ENCODE results near the gene VWA8. TPM values are rescaled to one million over a fixed set of nuclear protein-coding genes. Genes with fewer than 3 reads are reported as not detected.
"Not testable (repeated sequence)": the region's sequence is repeated elsewhere in the genome, so short reads cannot be mapped to it uniquely, and the experiment has no call there.

The VWA8 gene
- polyA plus RNA-seq, 3 donors = 2.0 to 4.4 (median 3.4) TPM

DNA sequence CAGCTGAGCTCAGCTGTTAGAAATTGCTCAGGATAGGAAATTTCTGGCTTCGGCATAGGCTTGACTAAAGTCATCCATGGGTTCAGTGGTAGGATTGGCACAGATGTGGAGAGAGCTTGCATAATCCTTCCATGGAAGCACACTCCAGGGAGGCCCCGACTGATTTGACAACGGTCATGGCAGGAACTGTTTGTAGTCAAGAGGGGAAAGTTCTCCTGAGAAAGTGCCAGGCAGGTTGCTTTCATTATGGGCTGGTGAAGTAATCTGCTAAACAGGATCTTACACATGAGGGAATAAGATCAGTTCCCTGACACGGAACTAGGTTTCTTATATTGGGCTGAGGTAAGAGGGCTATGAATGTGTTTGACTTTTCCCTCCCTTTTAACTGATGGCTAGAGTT lies 383.5 kb downstream of the VWA8 start:
- H3K4me2 ChIP-seq (replicated peaks; ENCODE audit: extremely low read depth, low read length, poor library complexity, severe bottlenecking) = peak overlapping the region; percentile 40
- no peak for TF ChIP-seq CTCF (IDR thresholded peaks at IDR 0.05)
- peaks cover 0 to 7% (median 2%) of the 10 kb centered on the region in 7 donors for H3K9me3 Mint-ChIP-seq
- peaks cover 8 to 23% of the 10 kb centered on the region in 2 donors for H3K4me1 ChIP-seq (ENCODE audit: control insufficient read depth in 1 of 2, insufficient read depth in 2 of 2, low read length in 2 of 2)
- no peaks in the 10 kb centered on the region for H3K36me3 ChIP-seq (replicated peaks in 1 of 2; ENCODE audit: control insufficient read depth in 1 of 2, insufficient read depth in 2 of 2, low read length in 2 of 2)
- intact Hi-C loops (cut with micrococcal nuclease) = no loop called here
- no peaks in the 10 kb centered on the region for H3K79me2 ChIP-seq (ENCODE audit: insufficient read depth, low read length)
- no peak overlapping the region for H3K9ac ChIP-seq (ENCODE audit: insufficient read depth, low read length, poor library complexity, severe bottlenecking)
- peak overlapping the region in 1 of 2 donors; percentile 49 for H3K27ac ChIP-seq (ENCODE audit: low read depth in 1 of 2, low read length in 2 of 2)
- peak overlapping the region in 6 of 7 donors; percentile 19 to 69 (median 66) for H3K27ac Mint-ChIP-seq
- H3K36me3 Mint-ChIP-seq = peaks cover 19 to 30% of the 10 kb centered on the region in 2 donors
- H3K27me3 ChIP-seq (ENCODE audit: control insufficient read depth in 2 of 2, insufficient read depth in 2 of 2, low read length in 2 of 2) = no peaks in the 10 kb centered on the region
- peak overlapping the region in 2 of 3 experiments; percentile 24 to 33 for H3K4me3 ChIP-seq (replicated peaks in 1 of 3; ENCODE audit: low read depth in 2 of 3, low read length in 3 of 3)
- WGBS (ENCODE audit: insufficient coverage) = 15% methylated on average over 2 of the region's 4 CpGs
- peak overlapping the region; percentile 52 to 68 for H3K4me3 Mint-ChIP-seq
- H2AFZ ChIP-seq (ENCODE audit: insufficient read depth, low read depth, low read length, poor library complexity, severe bottlenecking) = no peak overlapping the region
- no peaks in the 10 kb centered on the region for H3K27me3 Mint-ChIP-seq (ENCODE audit: low read depth in 3 of 3)
- no peaks in the 10 kb centered on the region for H4K20me1 ChIP-seq (ENCODE audit: insufficient read depth, low read length)
- peaks cover 24% of the 10 kb centered on the region for H3K4me1 Mint-ChIP-seq
- no peaks in the 10 kb centered on the region for H3K9me3 ChIP-seq (replicated peaks in 1 of 2; ENCODE audit: control insufficient read depth in 1 of 2, insufficient read depth in 1 of 2, low read length in 2 of 2)
- peak; percentile 13 to 61 (median 18) for DNase-seq

DNA sequence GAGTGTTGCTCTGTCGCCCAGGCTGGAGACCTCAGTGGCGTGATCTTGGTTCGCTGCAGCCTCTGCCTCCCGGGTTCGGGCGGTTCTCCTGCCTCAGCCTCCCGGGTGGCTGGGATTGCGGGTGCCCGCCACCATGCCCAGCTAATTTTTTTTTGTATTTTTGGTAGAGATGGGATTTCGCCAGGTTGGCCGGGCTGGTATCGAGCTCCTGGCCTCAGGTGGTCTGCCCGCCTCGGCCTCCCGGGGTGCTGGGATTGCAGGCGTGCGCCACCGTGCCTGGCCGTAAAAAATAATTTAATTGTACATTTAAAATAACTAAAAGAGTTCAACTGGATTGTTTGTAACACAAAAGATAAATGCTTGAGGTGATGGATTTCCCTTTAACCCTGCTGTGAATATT lies 387.3 kb downstream of the VWA8 start:
- H3K4me3 Mint-ChIP-seq; DNase-seq; H3K27me3 Mint-ChIP-seq (ENCODE audit: low read depth in 3 of 3); H4K20me1 ChIP-seq (ENCODE audit: insufficient read depth, low read length); H2AFZ ChIP-seq (ENCODE audit: insufficient read depth, low read depth, low read length, poor library complexity, severe bottlenecking); H3K9me3 ChIP-seq (replicated peaks in 1 of 2; ENCODE audit: control insufficient read depth in 1 of 2, insufficient read depth in 1 of 2, low read length in 2 of 2); H3K27ac Mint-ChIP-seq; H3K9ac ChIP-seq (ENCODE audit: insufficient read depth, low read length, poor library complexity, severe bottlenecking); intact Hi-C loops (cut with micrococcal nuclease); H3K4me3 ChIP-seq (replicated peaks in 1 of 3; ENCODE audit: low read depth in 2 of 3, low read length in 3 of 3); H3K27ac ChIP-seq (ENCODE audit: low read depth in 1 of 2, low read length in 2 of 2); H3K4me2 ChIP-seq (replicated peaks; ENCODE audit: extremely low read depth, low read length, poor library complexity, severe bottlenecking); H3K36me3 ChIP-seq (replicated peaks in 1 of 2; ENCODE audit: control insufficient read depth in 1 of 2, insufficient read depth in 2 of 2, low read length in 2 of 2); H3K27me3 ChIP-seq (ENCODE audit: control insufficient read depth in 2 of 2, insufficient read depth in 2 of 2, low read length in 2 of 2); H3K79me2 ChIP-seq (ENCODE audit: insufficient read depth, low read length): not testable (repeated sequence)
- Mint-ChIP-seq H3K4me1 (peaks cover 24% of the 10 kb centered on the region), H3K36me3 (peaks cover 21 to 26% of the 10 kb centered on the region in 2 donors), H3K9me3 (peaks cover 2 to 11% (median 5%) of the 10 kb centered on the region in 7 donors)
- H3K4me1 ChIP-seq (ENCODE audit: control insufficient read depth in 1 of 2, insufficient read depth in 2 of 2, low read length in 2 of 2) = peaks cover 8 to 23% of the 10 kb centered on the region in 2 donors
- WGBS (ENCODE audit: insufficient coverage) = 97% methylated on average over 6 of the region's 19 CpGs

DNA sequence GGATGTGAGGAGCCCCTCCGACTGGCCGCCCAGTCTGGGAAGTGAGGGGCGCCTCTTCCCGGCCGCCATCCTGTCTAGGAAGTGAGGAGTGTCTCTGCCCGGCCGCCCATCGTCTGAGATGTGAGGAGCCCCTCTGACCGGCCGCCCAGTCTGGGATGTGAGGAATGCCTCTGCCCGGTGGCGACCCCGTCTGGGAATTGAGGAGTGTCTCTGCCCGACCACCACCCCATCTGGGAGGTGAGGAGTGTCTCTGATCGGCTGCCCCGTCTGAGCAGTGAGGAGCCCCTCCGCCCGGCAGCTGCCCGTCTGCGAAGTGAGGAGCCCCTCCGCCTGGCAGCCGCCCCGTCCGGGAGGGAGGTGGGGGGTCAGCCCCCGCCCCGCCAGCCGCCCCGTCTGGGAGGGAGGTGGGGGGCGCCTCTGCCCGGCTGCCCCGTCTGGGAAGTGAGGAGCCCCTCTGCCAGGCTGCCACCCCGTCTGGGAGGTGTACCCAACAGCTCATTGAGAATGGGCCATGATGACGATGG lies 389.0 kb downstream of the VWA8 start:
- Mint-ChIP-seq H3K36me3 (peaks cover 25 to 34% of the 10 kb centered on the region in 2 donors), H3K27ac (peak overlapping the region in 1 of 7 donors; percentile 26), H3K9me3 (peaks cover 2 to 11% (median 5%) of the 10 kb centered on the region in 7 donors), H3K4me1 (peaks cover 13% of the 10 kb centered on the region)
- 97% methylated on average over 18 of the region's 33 CpGs for WGBS (ENCODE audit: insufficient coverage)
- H3K36me3 ChIP-seq (replicated peaks in 1 of 2; ENCODE audit: control insufficient read depth in 1 of 2, insufficient read depth in 2 of 2, low read length in 2 of 2); H3K4me3 Mint-ChIP-seq; H3K4me2 ChIP-seq (replicated peaks; ENCODE audit: extremely low read depth, low read length, poor library complexity, severe bottlenecking); H3K9me3 ChIP-seq (replicated peaks in 1 of 2; ENCODE audit: control insufficient read depth in 1 of 2, insufficient read depth in 1 of 2, low read length in 2 of 2); H3K4me3 ChIP-seq (replicated peaks in 1 of 3; ENCODE audit: low read depth in 2 of 3, low read length in 3 of 3); H3K79me2 ChIP-seq (ENCODE audit: insufficient read depth, low read length); H4K20me1 ChIP-seq (ENCODE audit: insufficient read depth, low read length); H2AFZ ChIP-seq (ENCODE audit: insufficient read depth, low read depth, low read length, poor library complexity, severe bottlenecking); H3K27ac ChIP-seq (ENCODE audit: low read depth in 1 of 2, low read length in 2 of 2); DNase-seq; H3K27me3 Mint-ChIP-seq (ENCODE audit: low read depth in 3 of 3); H3K27me3 ChIP-seq (ENCODE audit: control insufficient read depth in 2 of 2, insufficient read depth in 2 of 2, low read length in 2 of 2); H3K9ac ChIP-seq (ENCODE audit: insufficient read depth, low read length, poor library complexity, severe bottlenecking); intact Hi-C loops (cut with micrococcal nuclease): not testable (repeated sequence)
- peaks cover 3 to 11% of the 10 kb centered on the region in 2 donors for H3K4me1 ChIP-seq (ENCODE audit: control insufficient read depth in 1 of 2, insufficient read depth in 2 of 2, low read length in 2 of 2)
